Activated CD8-positive, alpha-beta memory T cell treated with anti-CD3 and anti-CD28 coated beads, Interleukin-2, amount 50 U/mL, for 4 hours (primary cell): ENCODE results near the gene CRELD2.

ENCODE experiments used
- DNase-seq: peaks from one replicate; pipeline ENCODE4 v3.0.0-alpha.2; 2020

Gene CRELD2

DNA sequence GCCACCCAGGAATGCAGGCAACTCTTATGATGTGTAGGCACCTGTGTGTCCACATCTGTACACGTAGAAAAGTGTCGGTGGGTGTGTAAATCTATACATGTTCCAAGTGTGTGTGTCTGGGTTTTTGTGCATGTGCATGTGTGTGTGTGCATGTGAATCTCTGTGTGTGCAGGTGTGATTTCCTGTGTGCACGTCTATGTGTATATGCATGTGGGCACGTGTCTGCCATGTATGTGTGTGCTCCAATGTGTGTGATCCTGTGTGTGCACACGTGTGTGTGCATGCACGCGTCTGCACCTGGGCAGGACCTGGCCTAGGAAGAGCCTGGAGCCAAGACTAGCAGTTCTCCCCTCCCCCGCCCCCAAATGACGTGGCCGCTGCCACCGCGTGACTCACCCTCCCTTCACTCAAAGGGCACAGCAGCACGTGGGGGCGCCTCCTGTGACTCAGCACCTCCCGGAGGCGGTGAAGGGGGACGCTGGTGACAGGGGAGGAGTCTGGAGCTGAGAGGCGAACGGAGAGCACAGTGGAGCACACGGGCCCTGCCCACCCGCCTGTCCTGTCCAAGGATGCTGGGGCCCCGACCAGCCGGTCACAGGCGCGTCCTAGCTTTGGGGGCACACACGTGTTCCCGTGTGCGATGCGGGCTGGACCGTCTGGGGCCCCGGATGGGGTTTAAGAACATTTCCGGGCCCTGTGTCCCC lies 52.2 kb downstream of the CRELD2 start:
- peak; percentile 97 for DNase-seq

DNA sequence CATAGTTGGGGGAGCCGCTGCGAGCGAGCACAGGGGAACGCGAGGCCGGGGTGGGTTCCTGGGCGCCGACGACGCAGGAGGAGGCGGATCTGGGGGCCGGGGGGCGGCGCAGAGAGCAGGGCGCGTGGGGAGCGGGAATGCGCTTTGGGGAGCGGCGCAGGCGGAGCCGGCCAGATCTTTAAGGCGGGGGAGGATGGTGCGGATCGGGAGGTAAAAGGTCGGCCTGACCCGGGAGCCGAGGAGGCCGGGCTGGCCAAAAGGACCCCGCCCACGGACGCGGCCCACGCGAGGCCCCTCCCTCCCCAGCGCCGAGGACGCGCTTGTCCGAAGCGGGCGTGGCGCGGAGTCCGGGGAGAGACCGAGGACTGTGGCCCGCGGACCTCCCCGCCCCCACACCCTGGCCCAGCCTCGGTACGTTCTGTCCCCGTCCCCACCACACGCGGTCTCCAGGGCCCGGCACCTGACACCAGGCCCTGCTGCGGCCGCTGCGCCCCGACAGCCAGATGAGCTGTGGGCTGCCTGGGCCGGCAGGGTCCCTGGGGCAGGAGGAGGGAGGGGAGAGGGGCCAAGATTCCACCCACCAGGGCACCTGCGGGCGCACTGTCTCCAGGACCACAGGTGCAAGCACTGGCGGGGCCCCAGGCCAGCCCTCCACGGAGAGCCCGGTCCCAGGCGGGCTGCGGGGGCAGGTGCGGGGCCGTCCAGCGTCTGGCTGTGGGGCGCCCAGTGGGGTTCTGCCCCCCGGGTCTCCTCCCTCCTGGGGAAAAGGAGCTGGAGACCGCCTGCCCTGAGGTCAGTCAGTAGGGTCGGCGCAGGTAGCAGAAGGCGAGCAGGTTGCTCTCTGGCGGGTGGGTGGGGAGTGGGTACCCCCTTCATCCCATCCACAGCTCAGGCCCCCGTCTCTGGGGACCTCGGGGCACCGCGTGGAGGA lies 53.1 kb downstream of the CRELD2 start:
- peak; percentile 83 for DNase-seq

- DNase-seq: peak; percentile 52
Measured at GRCh38 chr22:49972163-49973017, 54.0 kb downstream of the CRELD2 start.

DNA sequence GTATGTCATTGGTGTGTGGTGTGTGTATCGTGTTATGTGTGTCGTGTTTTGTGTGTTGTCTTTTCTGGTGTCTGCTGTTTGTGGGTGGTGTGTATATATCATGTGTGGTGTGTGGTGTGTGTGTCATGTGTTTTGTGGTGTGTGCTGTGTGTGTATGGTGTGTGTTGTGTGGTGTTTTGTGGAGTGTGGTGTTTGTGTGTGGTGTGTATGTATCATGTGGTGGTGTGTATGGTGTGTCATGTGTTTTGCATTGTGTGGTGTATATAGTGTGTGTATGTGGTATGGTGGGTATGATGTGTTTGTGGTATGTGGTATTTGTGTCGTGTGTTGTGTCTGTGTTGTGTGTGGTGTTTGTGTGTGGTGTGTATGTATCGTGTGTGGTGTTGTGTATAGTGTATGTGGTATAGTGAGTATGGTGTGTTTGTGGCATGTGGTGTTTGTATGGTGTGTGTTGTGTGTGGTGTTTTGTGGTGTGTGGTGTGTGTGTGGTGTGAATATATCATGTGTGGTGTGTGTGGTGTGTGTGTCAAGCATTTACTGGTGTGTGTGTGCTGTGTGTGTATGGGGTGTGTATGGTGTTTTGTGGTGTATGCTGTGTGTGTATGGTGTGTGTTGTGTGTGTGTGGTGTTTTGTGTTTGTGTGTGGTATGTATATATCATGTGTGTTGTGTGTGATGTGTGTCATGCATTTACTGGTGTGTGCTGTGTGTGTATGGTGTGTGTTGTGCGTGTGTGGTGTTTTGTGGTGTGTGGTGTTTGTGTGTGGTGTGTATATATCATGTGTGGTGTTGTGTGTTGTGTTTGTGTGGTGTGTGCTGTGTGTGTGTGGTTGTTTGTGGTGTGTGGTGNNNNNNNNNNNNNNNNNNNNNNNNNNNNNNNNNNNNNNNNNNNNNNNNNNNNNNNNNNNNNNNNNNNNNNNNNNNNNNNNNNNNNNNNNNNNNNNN lies 54.9 kb downstream of the CRELD2 start:
- DNase-seq: no peak

- peak; percentile 54 for DNase-seq
Measured at GRCh38 chr22:49975543-49976389, 57.3 kb downstream of the CRELD2 start.

DNA sequence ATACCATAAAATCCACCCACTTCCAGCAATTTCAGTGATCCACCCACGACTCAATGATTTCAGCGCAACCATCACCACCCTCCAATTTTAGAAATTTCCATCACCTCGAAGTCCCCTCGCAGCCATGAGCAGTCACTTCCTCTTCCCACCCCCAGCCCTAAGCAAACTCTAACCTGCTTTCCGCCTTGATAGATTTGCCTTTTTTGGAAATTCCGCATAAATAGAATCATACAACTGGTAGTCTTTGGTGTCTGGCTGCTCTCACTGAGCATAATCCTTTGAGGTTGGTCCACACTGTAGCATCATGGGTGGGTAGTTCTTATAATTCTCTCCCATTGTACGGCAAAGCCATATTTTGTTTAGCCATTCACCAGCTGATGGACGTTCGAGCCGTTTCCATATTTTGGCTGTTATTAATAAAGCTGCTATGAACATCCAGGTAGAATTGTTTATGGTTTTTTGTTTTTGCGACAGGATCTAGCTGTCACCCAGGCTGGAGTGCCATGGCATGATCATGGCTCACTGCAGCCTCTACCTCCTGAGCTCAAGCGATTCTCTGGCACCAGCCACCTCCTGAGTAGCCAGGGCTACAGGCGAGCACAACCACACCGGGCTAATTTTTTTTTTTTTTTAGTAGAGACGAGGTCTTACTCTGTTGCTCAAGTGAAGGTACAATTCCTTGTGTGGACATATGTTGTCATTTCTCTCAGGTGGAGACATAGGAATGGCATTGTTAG lies 58.2 kb downstream of the CRELD2 start:
- DNase-seq: peak; percentile 58
